ENCODE data around the gene MUTYH.
"Not testable (repeated sequence)": the region's sequence is repeated elsewhere in the genome, so short reads cannot be mapped to it uniquely, and the experiment has no call there.

Gene MUTYH

DNA sequence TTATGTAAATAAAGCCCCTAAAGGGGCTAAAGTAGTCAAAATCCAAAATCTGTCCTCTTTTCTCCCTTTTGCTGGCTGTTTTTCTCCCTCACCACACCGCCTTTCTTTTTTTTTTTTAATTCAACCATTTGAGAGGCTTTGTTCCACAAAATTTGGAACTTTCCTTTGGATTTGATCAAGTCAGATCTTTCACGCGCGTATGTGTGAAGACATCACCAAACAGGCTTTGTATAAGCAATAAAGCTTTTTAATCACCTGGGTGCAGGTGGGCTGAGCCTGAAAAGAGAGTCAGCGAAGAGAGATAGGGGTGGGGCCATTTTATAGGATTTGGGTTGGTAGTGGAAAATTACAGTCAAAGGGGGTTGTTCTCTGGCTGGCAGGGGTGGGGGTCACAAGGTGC lies 18.8 kb downstream of the MUTYH start:
- no peak for DNase-seq (ENCODE audit: low read depth)

DNA sequence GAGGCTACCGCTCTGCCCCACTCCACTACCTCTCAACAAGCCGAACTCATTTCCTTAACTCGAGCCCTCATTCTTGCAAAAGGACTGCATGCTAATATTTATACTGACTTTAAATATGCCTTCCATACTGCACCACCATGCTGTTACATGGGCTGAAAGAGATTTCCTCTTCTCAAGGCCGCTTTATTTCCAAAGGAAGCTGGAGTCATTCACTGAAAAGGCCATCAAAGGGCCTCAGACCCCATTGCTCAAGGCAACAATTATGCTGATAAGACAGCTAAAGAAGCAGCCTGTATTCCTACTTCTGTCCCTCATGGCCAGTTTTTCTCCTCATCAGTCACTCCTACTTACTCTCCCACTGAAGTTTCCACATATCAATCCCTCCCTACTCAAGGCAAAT lies 20.5 kb downstream of the MUTYH start:
- no peak for DNase-seq (ENCODE audit: low read depth)

GRCh38 chr1:45317166-45317565 lies 23.1 kb downstream of the MUTYH start:
- DNase-seq (ENCODE audit: low read depth): no peak

DNA sequence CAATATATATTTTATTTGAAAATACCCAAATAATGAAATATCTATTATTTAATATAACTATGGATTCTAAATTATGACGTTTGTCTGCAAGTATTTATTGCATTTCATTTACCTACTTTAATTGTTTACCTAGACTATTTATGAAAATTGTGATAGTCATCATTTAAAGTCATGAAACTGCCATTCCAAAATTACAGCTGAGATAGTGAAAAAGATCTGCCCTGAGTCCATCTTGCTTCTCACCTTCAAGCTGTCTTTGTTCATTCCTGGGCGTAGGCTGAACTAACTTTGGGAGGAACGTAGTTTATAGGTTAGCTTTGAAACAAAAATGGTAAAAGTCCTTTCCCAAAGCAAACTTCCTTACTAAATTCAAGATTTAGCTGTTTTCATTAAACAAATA lies 26.0 kb downstream of the MUTYH start:
- no peak for DNase-seq (ENCODE audit: low read depth)

DNA sequence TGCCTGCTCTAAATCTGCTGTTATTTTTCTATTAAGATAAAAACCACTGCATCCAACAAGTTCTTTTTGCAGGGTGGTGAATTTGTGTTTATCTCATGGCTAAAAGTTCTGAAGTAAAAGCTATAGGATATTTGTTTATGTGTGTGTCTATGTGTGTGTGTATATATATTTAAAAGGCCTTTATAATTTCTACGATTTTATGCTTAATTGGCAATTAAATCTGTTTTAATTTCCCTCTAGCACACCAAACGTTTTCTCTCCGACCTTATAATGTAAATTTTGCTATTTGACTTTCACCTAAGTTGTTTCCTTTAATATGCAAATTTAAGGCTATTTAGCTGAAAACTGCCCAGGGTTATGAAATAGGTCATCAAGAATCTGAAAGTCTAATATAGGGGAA lies 33.3 kb downstream of the MUTYH start:
- DNase-seq (ENCODE audit: low read depth): no peak

- DNase-seq (ENCODE audit: low read depth): no peak
Observed at GRCh38 chr1:45306319-45306718, 33.9 kb downstream of the MUTYH start.

DNA sequence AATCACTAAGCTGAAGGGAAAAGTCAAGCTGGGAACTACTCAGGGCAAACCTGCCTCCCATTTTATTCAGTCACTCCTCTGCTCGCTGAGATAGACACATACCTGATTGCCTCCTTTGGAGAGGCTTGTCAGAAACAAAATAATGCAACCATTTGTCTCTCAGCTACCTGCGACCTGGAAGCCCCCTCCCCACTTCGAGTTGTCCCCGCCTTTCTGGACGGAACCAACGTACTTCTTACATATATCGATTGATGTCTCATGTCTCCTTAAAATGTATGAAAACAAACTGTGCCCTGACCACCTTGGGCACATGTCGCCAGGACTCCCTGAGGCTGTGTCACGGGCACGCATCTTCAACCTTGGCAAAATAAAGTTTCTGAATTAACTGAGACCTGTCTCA lies 35.0 kb downstream of the MUTYH start:
- DNase-seq (ENCODE audit: low read depth): no peak

GRCh38 chr1:45304311-45305081 lies 35.7 kb downstream of the MUTYH start:
- DNase-seq (ENCODE audit: low read depth): no peak

- DNase-seq (ENCODE audit: low read depth): peak; percentile 94
Observed at GRCh38 chr1:45303520-45304310, 36.5 kb downstream of the MUTYH start.

- no peak for DNase-seq (ENCODE audit: low read depth)
Observed at GRCh38 chr1:45302505-45303150, 37.6 kb downstream of the MUTYH start.

DNA sequence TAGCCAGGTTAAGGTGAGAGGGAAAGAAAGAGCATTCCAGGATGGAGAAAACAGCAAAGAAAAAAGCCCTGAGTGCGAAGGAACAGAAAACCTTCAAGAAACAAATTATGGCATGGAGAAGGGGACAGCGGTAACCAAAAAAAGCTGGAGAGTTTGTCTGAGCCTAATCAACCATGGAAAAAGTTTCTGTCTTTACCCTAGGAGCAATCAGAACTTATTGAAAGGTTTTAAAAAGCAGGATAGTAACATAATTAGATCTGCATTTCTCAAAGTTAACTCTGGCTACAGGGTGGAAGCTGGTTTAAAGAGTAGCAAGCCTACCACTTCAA lies 39.6 kb downstream of the MUTYH start:
- no peak for DNase-seq (ENCODE audit: low read depth)

GRCh38 chr1:45299981-45300668 lies 40.1 kb downstream of the MUTYH start:
- peak; percentile 4 for DNase-seq (ENCODE audit: low read depth)

- no peak for DNase-seq (ENCODE audit: low read depth)
Observed at GRCh38 chr1:45299296-45299695, 40.9 kb downstream of the MUTYH start.

- no peak for DNase-seq (ENCODE audit: low read depth)
Observed at GRCh38 chr1:45297666-45298356, 42.4 kb downstream of the MUTYH start.

- no peak for DNase-seq (ENCODE audit: low read depth)
Observed at GRCh38 chr1:45291716-45292115, 48.5 kb downstream of the MUTYH start.

DNA sequence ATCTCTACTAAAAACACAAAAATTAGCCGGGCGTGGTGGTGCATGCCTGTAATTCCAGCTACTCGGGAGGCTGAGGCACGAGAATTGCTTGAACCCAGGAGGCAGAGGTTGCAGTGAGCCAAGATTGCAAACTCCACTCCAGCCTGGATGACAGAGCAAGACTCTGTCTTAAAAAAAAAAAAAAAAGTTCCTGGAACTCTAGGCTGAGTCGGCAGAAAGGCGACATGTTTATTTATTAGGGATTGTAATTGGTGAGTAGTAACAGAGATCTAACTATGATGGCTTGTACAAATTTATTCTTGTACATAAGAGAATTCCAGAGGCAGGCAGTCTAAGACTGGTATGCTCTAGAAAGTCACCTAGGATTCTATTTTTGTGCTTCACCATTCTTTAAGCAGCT lies 49.2 kb downstream of the MUTYH start:
- DNase-seq (ENCODE audit: low read depth): not testable (repeated sequence)

- DNase-seq (ENCODE audit: low read depth): not testable (repeated sequence)
Observed at GRCh38 chr1:45286521-45286920, 53.7 kb downstream of the MUTYH start.

- DNase-seq (ENCODE audit: low read depth): not testable (repeated sequence)
Observed at GRCh38 chr1:45284858-45285257, 55.4 kb downstream of the MUTYH start.

DNA sequence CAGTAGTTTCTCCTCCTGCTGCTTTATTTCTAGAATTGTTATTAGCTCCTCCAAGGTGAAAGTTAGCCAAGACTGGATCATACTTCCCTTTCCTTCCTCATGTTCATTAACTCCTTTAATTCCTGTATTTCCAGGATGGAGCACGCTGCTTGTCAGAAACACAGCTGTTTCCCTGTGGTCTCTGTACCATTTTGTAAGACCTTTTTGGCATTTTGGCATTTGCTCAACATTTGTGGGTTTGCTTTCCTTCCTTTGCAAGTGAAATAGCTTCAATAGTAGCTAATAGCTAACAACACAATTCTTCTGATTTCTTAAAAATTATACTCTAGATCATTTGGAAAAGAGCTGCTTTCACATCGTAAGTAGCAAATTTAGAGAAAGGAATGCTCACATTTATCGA lies 57.9 kb downstream of the MUTYH start:
- DNase-seq (ENCODE audit: low read depth): no peak

All from activated T-helper 1 cell treated with Interleukin-2 at 50 U/mL for 16 hours (primary cell).